Natural killer cell (primary cell): ENCODE measurements around the gene USP10. TPM values are rescaled to one million over a fixed set of nuclear protein-coding genes. Genes with fewer than 3 reads are reported as not detected.

Experiments used
- ATAC-seq, 3 donors: fragments of 150-1000 bp in 2 of 3; fragments of 200-7000 bp in 1 of 3; cut with Tn5 transposase; 1 replicate in 1 of 3; 2 replicates in 2 of 3; pipeline ENCODE4 v1.10.0; 2021; ENCODE audit warnings: mild to moderate bottlenecking in 2 of 3, moderate library complexity in 2 of 3
- DNase-seq, 2 donors: peaks; one replicate each; pipeline versions ENCODE4 v3.0.0 to v3.0.0-alpha.2; 2013 to 2021; ENCODE audit warnings: mixed read lengths in 1 of 2
- H3K27ac ChIP-seq: one replicate; pipeline ENCODE4 v1.5.1; 2013; ENCODE audit warnings: mild to moderate bottlenecking, low read length
- H3K27me3 ChIP-seq: one replicate; pipeline ENCODE4 v1.6.1; 2013; ENCODE audit warnings: low read length; ENCODE audit not compliant: control insufficient read depth, insufficient read depth
- H3K36me3 ChIP-seq: one replicate; pipeline ENCODE4 v1.6.1; 2013; ENCODE audit warnings: low read length; ENCODE audit not compliant: control insufficient read depth, insufficient read depth
- H3K4me1 ChIP-seq: one replicate; pipeline ENCODE4 v1.6.1; 2013; ENCODE audit warnings: low read length; ENCODE audit not compliant: control insufficient read depth, insufficient read depth
- H3K4me3 ChIP-seq: one replicate; pipeline ENCODE4 v1.5.1; 2013; ENCODE audit warnings: low read length
- H3K9me3 ChIP-seq: one replicate; pipeline ENCODE4 v1.6.1; 2013; ENCODE audit warnings: low read length; ENCODE audit not compliant: control insufficient read depth, insufficient read depth
- H3K27ac Mint-ChIP-seq, 2 donors: one replicate each; pipeline ENCODE4 v1.8.0; 2022; ENCODE audit warnings: mild to moderate bottlenecking in 2 of 2, mixed read lengths in 2 of 2, moderate library complexity in 1 of 2
- H3K27me3 Mint-ChIP-seq, 2 donors: one replicate each; pipeline ENCODE4 v1.8.0; 2022; ENCODE audit warnings: low read depth in 2 of 2, mixed read lengths in 2 of 2
- H3K36me3 Mint-ChIP-seq: one replicate; pipeline ENCODE4 v1.8.0; 2022; ENCODE audit warnings: mixed read lengths
- H3K4me1 Mint-ChIP-seq, 2 donors: one replicate each; pipeline ENCODE4 v1.8.0; 2022; ENCODE audit warnings: mixed read lengths in 2 of 2
- H3K4me3 Mint-ChIP-seq: one replicate; pipeline ENCODE4 v1.8.0; 2022; ENCODE audit warnings: mild to moderate bottlenecking, moderate library complexity, mixed read lengths
- H3K9me3 Mint-ChIP-seq, 2 donors: one replicate each; pipeline ENCODE4 v1.8.0; 2022; ENCODE audit warnings: mixed read lengths in 2 of 2
- WGBS: methylation state at CpG from one replicate; pipeline ENCODE4 v1.1.7; 2013; ENCODE audit warnings: missing lambda C conversion rate; ENCODE audit not compliant: insufficient coverage; 5-methylcytosine and 5-hydroxymethylcytosine counted together
- intact Hi-C: fragments of 100-400 bp; cut with micrococcal nuclease; formaldehyde crosslinking; loops from one replicate; pipeline ENCODE4 v1.14.2; 2022
- total RNA-seq, 4 donors: library from RNA; stranded (reverse); fragments of 120-200 nt in 1 of 4; gene quantifications; one replicate each; pipeline versions ENCODE4 v1.2.3 to v1.2.4, GENCODE V29; 2013 to 2022
- TF ChIP-seq, protein P1 (sequence below): fragments of 200-600 bp; IDR thresholded peaks from one replicate; pipeline ENCODE4 v1.8.0; 2022; ENCODE audit warnings: antibody characterized with exemption

USP10 gene
- total RNA-seq, 3 donors from 2014 or later (not counting 1 experiment from before 2014, with no cell fraction given), result 78.4 to 103 (median 100) TPM

DNA sequence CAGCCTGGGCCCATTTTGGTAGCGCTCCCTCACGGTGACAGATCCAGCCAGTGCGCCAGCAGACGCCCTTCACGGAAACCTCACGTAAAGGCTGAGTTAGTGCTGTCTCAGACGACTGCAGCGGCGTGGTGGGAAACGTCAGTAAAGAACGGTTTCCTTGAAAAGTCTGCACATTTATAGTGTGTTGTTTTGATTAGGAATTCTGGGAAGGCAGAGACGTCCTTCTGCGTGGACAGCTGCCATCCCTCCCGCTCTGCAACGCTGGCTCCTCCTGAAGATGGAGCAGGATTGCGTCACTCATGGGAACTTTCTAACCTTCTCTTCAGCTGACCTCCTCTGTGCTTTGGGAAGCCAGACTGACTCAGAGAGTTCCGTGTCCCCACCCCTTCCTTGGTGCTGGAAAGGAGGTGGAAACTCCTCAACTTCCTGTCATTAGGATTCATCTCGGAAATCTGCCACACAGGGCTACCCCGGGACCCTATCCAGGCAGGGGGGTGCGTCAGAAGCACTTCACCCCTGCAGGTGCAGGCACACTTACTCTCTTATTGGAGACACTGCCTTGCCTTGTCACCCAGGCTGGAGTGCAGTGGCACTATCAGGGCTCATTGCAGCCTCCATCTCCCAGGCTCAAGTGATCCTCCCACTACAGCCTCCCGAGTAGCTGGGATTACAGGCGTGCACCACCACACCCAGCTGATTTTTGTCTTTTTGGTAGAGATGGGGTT, 95.7 kb downstream of the USP10 start:
- no peak overlapping the region for H3K27ac Mint-ChIP-seq
- DNase-seq, result no peak
- 95% methylated on average over 21 of the region's 22 CpGs for WGBS
- H3K4me1 ChIP-seq, result no peaks in the 10 kb centered on the region
- H3K27ac ChIP-seq, result no peak overlapping the region
- TF ChIP-seq, protein P1, sequence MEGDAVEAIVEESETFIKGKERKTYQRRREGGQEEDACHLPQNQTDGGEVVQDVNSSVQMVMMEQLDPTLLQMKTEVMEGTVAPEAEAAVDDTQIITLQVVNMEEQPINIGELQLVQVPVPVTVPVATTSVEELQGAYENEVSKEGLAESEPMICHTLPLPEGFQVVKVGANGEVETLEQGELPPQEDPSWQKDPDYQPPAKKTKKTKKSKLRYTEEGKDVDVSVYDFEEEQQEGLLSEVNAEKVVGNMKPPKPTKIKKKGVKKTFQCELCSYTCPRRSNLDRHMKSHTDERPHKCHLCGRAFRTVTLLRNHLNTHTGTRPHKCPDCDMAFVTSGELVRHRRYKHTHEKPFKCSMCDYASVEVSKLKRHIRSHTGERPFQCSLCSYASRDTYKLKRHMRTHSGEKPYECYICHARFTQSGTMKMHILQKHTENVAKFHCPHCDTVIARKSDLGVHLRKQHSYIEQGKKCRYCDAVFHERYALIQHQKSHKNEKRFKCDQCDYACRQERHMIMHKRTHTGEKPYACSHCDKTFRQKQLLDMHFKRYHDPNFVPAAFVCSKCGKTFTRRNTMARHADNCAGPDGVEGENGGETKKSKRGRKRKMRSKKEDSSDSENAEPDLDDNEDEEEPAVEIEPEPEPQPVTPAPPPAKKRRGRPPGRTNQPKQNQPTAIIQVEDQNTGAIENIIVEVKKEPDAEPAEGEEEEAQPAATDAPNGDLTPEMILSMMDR, result no peak
- H3K9me3 Mint-ChIP-seq, result no peaks in the 10 kb centered on the region
- H3K4me3 ChIP-seq, result no peak overlapping the region
- H3K36me3 ChIP-seq, result no peaks in the 10 kb centered on the region
- H3K27me3 ChIP-seq, result no peaks in the 10 kb centered on the region
- no peaks in the 10 kb centered on the region for H3K9me3 ChIP-seq
- intact Hi-C loops, result no loop called here
- no peak for ATAC-seq
- H3K36me3 Mint-ChIP-seq, result no peaks in the 10 kb centered on the region
- no peaks in the 10 kb centered on the region for H3K27me3 Mint-ChIP-seq
- H3K4me1 Mint-ChIP-seq, result no peaks in the 10 kb centered on the region
- no peak overlapping the region for H3K4me3 Mint-ChIP-seq

DNA sequence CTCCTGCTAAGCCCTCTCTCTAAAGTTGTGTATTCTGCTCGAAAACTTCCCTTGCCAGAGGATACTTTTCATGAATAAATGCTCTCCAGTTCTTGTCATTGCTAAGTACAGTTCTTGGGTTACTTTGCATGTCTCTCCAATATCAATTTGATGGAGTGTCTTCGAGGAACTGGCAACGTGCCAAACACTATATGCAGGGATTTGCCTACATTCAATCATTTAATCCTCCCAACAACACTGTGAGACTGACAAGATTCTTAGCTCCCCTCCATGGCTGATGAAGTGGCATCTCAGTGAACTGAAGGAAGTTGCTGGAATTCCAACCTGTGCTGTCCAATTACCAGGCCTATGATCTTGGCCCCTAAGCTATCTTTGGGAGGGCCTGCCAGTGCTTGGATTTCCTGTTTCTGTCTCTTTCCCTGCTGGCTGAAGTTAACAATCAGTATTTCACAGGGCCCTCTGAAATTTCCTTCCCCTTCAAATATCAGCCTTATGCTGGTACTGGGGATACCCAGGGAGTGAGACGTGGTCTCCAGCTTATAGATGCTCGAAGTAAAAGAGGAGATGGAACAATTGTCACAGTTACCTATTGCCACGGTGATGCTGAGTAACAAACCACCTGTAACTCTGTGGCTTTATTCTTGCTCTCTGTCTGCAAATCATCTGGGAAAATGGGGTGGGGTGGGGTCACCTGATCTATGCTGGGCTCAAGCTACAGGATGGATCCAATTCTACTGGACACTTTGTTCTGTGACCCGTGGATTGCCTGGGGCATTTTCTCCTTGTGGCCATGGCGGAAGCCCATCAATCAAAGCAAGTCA, 100.6 kb downstream of the USP10 start:
- H3K27ac Mint-ChIP-seq, result no peak overlapping the region
- Histone ChIP-seq H3K27me3 (no peaks in the 10 kb centered on the region), H3K4me1 (no peaks in the 10 kb centered on the region), H3K9me3 (no peaks in the 10 kb centered on the region), H3K27ac (no peak overlapping the region), H3K36me3 (no peaks in the 10 kb centered on the region), H3K4me3 (no peak overlapping the region)
- DNase-seq (no peak), ATAC-seq (no peak)
- 63% methylated on average over 8 of the region's 8 CpGs for WGBS
- no peak overlapping the region for H3K4me3 Mint-ChIP-seq
- intact Hi-C loops, result no loop called here
- H3K4me1 Mint-ChIP-seq, result no peaks in the 10 kb centered on the region
- TF ChIP-seq, protein P1, result no peak
- H3K36me3 Mint-ChIP-seq, result no peaks in the 10 kb centered on the region
- no peaks in the 10 kb centered on the region for H3K9me3 Mint-ChIP-seq
- H3K27me3 Mint-ChIP-seq, result peaks cover 2 to 3% of the 10 kb centered on the region in 2 donors

DNA sequence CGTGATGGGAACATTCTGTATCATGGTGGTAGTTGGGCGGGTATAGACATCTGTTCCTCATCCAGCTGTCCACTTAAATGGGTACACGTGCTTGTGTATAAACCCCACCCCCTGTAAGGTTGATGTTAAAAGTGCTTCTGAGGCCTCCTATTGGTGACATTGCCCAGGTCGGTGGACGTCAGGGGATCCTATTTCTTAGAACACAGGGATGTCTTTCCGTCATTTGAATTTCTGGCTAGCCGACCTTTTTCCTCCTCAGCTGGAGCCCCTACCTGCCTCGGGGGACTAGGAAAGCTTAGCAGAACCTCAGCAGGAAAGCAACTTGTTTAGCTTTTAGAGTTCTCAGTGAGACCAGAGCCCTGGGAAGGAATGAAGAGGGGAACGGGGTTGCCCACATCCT, 103.3 kb downstream of the USP10 start:
- Mint-ChIP-seq H3K27ac (no peak overlapping the region), H3K9me3 (no peaks in the 10 kb centered on the region), H3K4me3 (no peak overlapping the region), H3K4me1 (peaks cover 0 to 5% of the 10 kb centered on the region in 2 donors), H3K27me3 (peaks cover 5 to 12% of the 10 kb centered on the region in 2 donors), H3K36me3 (no peaks in the 10 kb centered on the region)
- TF ChIP-seq, protein P1, result no peak
- H3K27me3 ChIP-seq, result no peaks in the 10 kb centered on the region
- intact Hi-C loops, result no loop called here
- no peaks in the 10 kb centered on the region for H3K9me3 ChIP-seq
- no peak overlapping the region for H3K4me3 ChIP-seq
- ATAC-seq (no peak), DNase-seq (no peak)
- H3K27ac ChIP-seq, result no peak overlapping the region
- WGBS, result 82% methylated on average over 9 of the region's 9 CpGs
- H3K4me1 ChIP-seq, result peaks cover 11% of the 10 kb centered on the region
- H3K36me3 ChIP-seq, result no peaks in the 10 kb centered on the region
